Type B pancreatic cell (in vitro differentiated cells): Measurements from ENCODE around the gene PRTFDC1. TPM values are rescaled to one million over a fixed set of nuclear protein-coding genes. Genes with fewer than 3 reads are reported as not detected.

Experiments used
- DNase-seq: peaks from one replicate; pipeline ENCODE4 v3.0.0; 2021; ENCODE audit warnings: mixed read lengths; ENCODE audit not compliant: unreplicated experiment; ENCODE audit errors: extremely low spot score
- H3K27ac Mint-ChIP-seq: 2 replicates; pipeline ENCODE4 v1.8.0; 2021; ENCODE audit warnings: mild to moderate bottlenecking, mixed read lengths
- H3K27me3 Mint-ChIP-seq: 2 replicates; pipeline ENCODE4 v1.8.0; 2021; ENCODE audit warnings: mixed read lengths
- H3K36me3 Mint-ChIP-seq: 2 replicates; pipeline ENCODE4 v1.8.0; 2021; ENCODE audit warnings: mixed read lengths
- H3K4me1 Mint-ChIP-seq: one replicate; pipeline ENCODE4 v1.8.0; 2021; ENCODE audit warnings: mixed read lengths; ENCODE audit not compliant: unreplicated experiment
- H3K4me3 Mint-ChIP-seq: 2 replicates; pipeline ENCODE4 v1.8.0; 2021; ENCODE audit warnings: mild to moderate bottlenecking, mixed read lengths
- H3K9me3 Mint-ChIP-seq: 2 replicates; pipeline ENCODE4 v1.8.0; 2021; ENCODE audit warnings: mixed read lengths
- CTCF ChIP-seq: fragments of 200-600 bp; sonication (generic); conservative IDR thresholded peaks from 2 replicates; pipeline ENCODE4 v1.5.0; 2021; ENCODE audit warnings: antibody characterized with exemption, mild to moderate bottlenecking
- total RNA-seq: library from RNA; stranded (reverse); gene quantifications from 2 replicates; pipeline ENCODE4 v1.2.1, GENCODE V29; 2021; ENCODE audit warnings: low replicate concordance

The PRTFDC1 gene
- total RNA-seq, 1 donor from 2014 or later: 22.9 TPM

DNA sequence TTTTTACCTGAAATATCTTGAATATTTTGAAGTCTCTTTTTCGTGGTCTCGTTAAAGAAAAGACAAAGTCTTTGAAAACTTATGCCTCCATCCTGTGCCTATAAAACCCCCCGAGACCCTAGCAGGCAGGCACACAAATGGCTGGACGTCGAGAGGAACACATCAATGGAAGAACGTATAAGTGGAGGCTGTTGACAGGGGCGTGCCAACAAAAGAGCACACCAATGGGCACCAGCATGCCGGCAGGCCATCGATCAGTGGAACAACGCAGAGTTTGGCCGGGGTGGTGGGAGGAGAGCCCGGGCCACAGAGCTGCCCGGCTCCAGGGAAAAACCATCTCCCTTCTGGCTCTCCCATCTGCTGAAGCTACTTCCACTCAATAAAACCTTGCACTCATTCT, 38.9 kb upstream of the PRTFDC1 start:
- no peaks in the 10 kb centered on the region for H3K9me3 Mint-ChIP-seq
- TF ChIP-seq CTCF: no peak
- no peaks in the 10 kb centered on the region for H3K36me3 Mint-ChIP-seq
- H3K27me3 Mint-ChIP-seq: no peaks in the 10 kb centered on the region
- H3K27ac Mint-ChIP-seq: no peak overlapping the region
- H3K4me1 Mint-ChIP-seq: no peaks in the 10 kb centered on the region
- DNase-seq: no peak
- H3K4me3 Mint-ChIP-seq: no peak overlapping the region

DNA sequence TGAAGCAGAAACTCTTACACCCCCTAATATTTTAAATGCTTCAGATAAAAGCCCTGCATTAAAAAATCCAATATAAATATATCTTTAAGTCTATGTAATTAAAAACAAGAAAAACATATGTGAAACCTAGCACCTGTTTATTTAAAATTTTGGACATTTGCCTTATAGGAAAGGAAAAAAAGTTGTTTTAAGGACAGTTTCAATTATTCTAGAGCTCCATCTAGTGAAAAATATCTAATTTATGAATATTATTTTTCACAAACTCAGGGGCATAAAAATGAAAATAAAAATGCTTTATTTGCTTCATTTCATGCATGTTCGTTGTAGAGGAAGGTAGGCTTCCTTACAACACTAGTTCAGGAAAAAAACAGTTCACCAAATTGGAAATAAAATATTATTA, 37.5 kb upstream of the PRTFDC1 start:
- TF ChIP-seq CTCF: no peak
- no peak for DNase-seq
- H3K36me3 Mint-ChIP-seq: no peaks in the 10 kb centered on the region
- no peak overlapping the region for H3K27ac Mint-ChIP-seq
- H3K4me3 Mint-ChIP-seq: no peak overlapping the region
- H3K27me3 Mint-ChIP-seq: no peaks in the 10 kb centered on the region
- H3K9me3 Mint-ChIP-seq: no peaks in the 10 kb centered on the region
- H3K4me1 Mint-ChIP-seq: no peaks in the 10 kb centered on the region

DNA sequence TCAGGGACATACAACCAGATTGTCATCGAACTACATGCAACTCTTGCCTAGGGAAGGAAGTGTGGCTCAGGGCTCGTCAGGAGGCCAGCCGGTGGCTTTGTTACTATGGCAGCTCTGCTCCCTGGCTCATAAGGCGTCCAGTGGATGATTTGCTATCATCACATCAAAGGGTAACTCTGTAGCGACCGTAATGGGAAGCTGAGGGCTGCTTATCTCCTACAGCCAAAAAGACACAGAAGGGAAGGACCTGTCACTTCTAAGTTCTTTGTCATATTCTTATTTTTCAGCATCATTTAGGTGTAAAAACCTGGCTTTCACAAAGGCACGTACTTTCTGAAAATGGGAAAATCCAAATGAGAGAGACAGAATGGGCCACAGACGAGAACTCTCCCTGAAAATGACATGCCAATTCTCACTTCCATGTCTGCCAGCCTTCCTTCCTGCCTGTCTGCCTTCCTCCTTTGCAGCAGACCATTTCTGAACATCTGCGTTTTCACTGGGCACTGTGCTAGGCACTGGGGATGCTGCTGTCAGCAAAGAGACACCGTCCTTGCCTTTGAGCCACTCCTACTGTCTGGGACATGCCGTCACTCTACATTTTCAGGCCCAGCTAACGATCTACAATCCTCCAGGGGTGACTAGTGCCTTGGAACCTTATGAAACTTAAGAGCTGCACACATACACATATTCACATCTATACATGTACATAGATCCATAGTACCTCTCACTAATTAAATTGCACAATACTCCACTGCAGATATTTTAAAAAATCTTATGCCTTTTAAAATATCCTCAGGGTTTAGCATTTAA, 36.6 kb upstream of the PRTFDC1 start:
- no peak for DNase-seq
- no peaks in the 10 kb centered on the region for H3K9me3 Mint-ChIP-seq
- TF ChIP-seq CTCF: no peak
- H3K4me3 Mint-ChIP-seq: no peak overlapping the region
- H3K4me1 Mint-ChIP-seq: no peaks in the 10 kb centered on the region
- H3K36me3 Mint-ChIP-seq: no peaks in the 10 kb centered on the region
- no peak overlapping the region for H3K27ac Mint-ChIP-seq
- H3K27me3 Mint-ChIP-seq: no peaks in the 10 kb centered on the region

DNA sequence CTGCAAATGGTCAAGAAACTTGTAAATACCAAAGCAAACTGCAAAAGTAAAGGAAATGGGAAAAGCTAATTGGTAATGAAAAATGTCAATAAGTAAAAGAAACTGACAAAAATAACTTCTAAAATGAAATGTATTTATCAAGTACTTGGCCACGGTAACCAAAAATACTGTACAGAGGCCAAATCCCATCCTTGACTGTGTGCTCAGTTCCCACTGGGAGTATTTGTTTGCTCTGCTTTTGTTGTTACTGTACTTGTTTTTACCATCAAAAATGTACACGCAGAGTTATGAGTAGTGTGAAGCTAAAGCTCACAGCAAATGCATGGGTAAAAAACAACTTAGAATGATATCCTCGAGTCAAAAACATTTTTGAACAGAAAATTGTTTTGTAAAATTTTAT, 32.5 kb upstream of the PRTFDC1 start:
- Mint-ChIP-seq H3K27ac (no peak overlapping the region), H3K27me3 (no peaks in the 10 kb centered on the region), H3K9me3 (no peaks in the 10 kb centered on the region), H3K36me3 (no peaks in the 10 kb centered on the region), H3K4me3 (no peak overlapping the region), H3K4me1 (no peaks in the 10 kb centered on the region)
- DNase-seq: no peak
- TF ChIP-seq CTCF: no peak

DNA sequence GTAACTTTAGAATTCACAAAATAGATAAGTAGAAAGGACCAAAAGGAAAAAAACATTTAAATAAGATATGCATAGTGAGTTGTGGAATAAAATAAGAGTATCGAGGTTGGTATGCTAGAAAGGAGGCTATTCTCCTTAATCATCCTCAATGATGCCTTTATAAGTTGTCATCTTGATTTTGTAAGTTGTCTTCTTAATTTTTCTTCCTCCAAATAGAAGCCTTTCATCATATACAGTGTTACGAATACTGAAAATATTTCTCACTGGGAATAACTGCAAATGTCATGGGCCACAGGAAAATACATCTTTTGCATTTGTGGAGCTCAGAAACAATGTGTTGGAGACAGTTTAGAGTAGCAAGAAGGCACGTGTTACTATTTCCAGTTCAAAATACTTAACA, 31.5 kb upstream of the PRTFDC1 start:
- Mint-ChIP-seq H3K27me3 (no peaks in the 10 kb centered on the region), H3K4me1 (no peaks in the 10 kb centered on the region), H3K9me3 (no peaks in the 10 kb centered on the region), H3K27ac (no peak overlapping the region), H3K4me3 (no peak overlapping the region), H3K36me3 (no peaks in the 10 kb centered on the region)
- no peak for DNase-seq
- TF ChIP-seq CTCF: no peak

DNA sequence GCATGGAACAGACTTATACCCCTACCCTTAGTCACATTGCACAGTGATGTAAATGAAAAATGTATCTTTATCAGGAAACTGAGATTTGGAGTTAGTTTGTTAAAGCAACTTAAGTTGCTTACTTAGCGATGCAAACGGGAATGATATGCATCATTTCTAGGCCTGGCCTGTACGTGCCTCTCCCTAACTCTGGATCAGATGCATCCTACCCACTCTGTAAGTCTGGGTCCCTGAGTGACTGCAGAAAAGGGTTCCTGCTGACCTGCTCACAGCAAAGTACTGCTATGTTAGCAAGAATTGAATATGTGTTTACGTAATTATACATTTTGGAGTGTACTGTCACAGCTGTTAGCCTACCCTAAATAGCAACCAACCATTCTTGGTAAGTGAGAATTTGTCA, 30.7 kb upstream of the PRTFDC1 start:
- H3K27me3 Mint-ChIP-seq: no peaks in the 10 kb centered on the region
- no peak for DNase-seq
- no peaks in the 10 kb centered on the region for H3K36me3 Mint-ChIP-seq
- H3K27ac Mint-ChIP-seq: no peak overlapping the region
- H3K4me1 Mint-ChIP-seq: no peaks in the 10 kb centered on the region
- no peak overlapping the region for H3K4me3 Mint-ChIP-seq
- TF ChIP-seq CTCF: no peak
- H3K9me3 Mint-ChIP-seq: no peaks in the 10 kb centered on the region
